Measurements from ENCODE around the gene SSBP2. TPM values are rescaled to one million over a fixed set of nuclear protein-coding genes. Genes with fewer than 3 reads are reported as not detected.

Gene SSBP2
- total RNA-seq, 1 donor from 2014 or later: 146 TPM

DNA sequence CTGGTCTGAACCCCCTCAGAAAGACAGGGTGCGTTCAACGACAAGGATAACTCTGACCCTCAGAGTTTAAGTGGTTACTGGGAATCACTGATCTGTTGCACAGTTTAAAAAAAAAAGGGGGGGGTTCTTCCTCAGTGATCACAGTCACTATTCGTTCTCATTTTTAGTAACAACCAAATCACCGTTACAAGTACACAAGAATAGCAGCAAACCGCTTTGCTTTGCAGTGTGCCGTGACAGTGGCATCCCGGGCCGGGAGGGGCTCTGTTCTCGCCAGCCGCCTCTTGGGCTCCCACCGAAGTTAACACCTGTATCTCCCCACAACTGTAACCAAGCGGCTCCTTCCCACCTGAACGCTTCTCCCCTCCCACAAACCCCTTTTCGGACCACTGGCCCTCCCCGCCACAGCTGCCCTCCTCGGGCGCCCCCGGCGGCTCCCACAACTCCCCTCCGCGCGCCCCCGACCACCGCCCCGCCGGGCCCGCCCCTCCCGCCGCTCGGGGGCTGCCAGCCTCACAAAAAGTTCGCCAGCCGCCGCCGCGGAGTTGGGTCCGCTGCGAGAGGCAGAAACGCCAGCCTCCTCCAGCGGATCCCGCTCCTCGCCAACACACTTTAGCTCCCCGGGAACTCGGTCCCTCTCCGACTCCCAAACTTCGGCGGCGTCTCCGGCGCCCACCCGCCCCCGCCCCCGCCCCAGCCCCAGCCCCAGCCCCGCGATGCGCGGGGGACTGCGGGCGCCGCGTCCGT lies 1.2 kb downstream of the SSBP2 start:
- H3K36me3 Mint-ChIP-seq (ENCODE audit: unreplicated experiment): no peaks in the 10 kb centered on the region
- TF ChIP-seq, protein P1, sequence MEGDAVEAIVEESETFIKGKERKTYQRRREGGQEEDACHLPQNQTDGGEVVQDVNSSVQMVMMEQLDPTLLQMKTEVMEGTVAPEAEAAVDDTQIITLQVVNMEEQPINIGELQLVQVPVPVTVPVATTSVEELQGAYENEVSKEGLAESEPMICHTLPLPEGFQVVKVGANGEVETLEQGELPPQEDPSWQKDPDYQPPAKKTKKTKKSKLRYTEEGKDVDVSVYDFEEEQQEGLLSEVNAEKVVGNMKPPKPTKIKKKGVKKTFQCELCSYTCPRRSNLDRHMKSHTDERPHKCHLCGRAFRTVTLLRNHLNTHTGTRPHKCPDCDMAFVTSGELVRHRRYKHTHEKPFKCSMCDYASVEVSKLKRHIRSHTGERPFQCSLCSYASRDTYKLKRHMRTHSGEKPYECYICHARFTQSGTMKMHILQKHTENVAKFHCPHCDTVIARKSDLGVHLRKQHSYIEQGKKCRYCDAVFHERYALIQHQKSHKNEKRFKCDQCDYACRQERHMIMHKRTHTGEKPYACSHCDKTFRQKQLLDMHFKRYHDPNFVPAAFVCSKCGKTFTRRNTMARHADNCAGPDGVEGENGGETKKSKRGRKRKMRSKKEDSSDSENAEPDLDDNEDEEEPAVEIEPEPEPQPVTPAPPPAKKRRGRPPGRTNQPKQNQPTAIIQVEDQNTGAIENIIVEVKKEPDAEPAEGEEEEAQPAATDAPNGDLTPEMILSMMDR (IDR thresholded peaks at IDR 0.05; ENCODE audit: partially characterized antibody, unreplicated experiment): no peak
- H3K9me3 Mint-ChIP-seq (ENCODE audit: unreplicated experiment): peaks cover 13% of the 10 kb centered on the region
- DNase-seq: peak; percentile 54
- peaks cover 5% of the 10 kb centered on the region for H3K27me3 Mint-ChIP-seq (ENCODE audit: unreplicated experiment)
- H3K27ac Mint-ChIP-seq (ENCODE audit: unreplicated experiment): peak overlapping the region; percentile 80
- H3K4me1 Mint-ChIP-seq (ENCODE audit: low read depth, unreplicated experiment): peaks cover 30% of the 10 kb centered on the region
- peak overlapping the region; percentile 88 for H3K4me3 Mint-ChIP-seq (ENCODE audit: unreplicated experiment)

DNA sequence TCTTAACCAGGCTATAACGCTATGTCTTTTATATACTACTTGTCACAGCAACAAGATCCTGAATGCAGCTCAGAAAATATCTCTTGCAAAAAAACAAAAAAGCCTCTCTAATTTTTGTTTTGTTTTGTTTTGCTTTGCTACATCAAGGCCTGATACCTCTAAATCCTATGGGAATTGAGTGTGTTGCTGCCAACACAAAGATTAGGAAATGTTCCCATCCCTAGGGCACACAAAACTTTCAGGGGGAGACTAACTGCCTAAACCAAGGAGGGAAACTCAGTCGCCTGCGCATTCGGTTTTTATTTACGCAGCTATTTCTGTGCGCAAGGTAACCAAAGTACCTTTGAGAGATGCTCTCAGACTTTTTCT lies 1.7 kb downstream of the SSBP2 start:
- H3K27me3 Mint-ChIP-seq (ENCODE audit: unreplicated experiment): peaks cover 5% of the 10 kb centered on the region
- H3K4me1 Mint-ChIP-seq (ENCODE audit: low read depth, unreplicated experiment): peaks cover 28% of the 10 kb centered on the region
- TF ChIP-seq, protein P1 (IDR thresholded peaks at IDR 0.05; ENCODE audit: partially characterized antibody, unreplicated experiment): no peak
- peaks cover 13% of the 10 kb centered on the region for H3K9me3 Mint-ChIP-seq (ENCODE audit: unreplicated experiment)
- H3K36me3 Mint-ChIP-seq (ENCODE audit: unreplicated experiment): no peaks in the 10 kb centered on the region
- peak overlapping the region; percentile 88 for H3K4me3 Mint-ChIP-seq (ENCODE audit: unreplicated experiment)
- no peak for DNase-seq
- H3K27ac Mint-ChIP-seq (ENCODE audit: unreplicated experiment): peak overlapping the region; percentile 5

DNA sequence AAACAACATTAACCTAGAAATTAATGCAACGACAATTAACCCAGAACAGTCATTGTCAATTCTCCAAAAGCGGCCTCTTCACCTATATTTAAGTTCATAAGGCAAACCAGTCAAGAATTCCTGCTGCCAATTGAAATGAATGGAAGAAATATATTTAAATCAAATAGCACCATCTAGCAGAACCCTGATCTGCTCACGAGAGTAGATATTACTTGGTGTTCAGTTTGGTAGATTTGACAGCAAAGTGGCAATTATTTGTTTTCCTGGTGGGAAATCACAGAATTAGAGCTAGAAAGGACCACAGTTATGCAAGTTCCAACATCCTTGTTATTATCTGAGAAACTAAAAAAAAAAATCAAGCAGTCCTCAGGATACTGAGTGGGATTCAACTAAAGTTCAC lies 2.3 kb downstream of the SSBP2 start:
- TF ChIP-seq, protein P1 (IDR thresholded peaks at IDR 0.05; ENCODE audit: partially characterized antibody, unreplicated experiment): no peak
- peaks cover 26% of the 10 kb centered on the region for H3K4me1 Mint-ChIP-seq (ENCODE audit: low read depth, unreplicated experiment)
- peaks cover 13% of the 10 kb centered on the region for H3K9me3 Mint-ChIP-seq (ENCODE audit: unreplicated experiment)
- no peak for DNase-seq
- H3K4me3 Mint-ChIP-seq (ENCODE audit: unreplicated experiment): peak overlapping the region; percentile 88
- H3K27ac Mint-ChIP-seq (ENCODE audit: unreplicated experiment): peak overlapping the region; percentile 5
- H3K36me3 Mint-ChIP-seq (ENCODE audit: unreplicated experiment): no peaks in the 10 kb centered on the region
- H3K27me3 Mint-ChIP-seq (ENCODE audit: unreplicated experiment): peaks cover 5% of the 10 kb centered on the region

DNA sequence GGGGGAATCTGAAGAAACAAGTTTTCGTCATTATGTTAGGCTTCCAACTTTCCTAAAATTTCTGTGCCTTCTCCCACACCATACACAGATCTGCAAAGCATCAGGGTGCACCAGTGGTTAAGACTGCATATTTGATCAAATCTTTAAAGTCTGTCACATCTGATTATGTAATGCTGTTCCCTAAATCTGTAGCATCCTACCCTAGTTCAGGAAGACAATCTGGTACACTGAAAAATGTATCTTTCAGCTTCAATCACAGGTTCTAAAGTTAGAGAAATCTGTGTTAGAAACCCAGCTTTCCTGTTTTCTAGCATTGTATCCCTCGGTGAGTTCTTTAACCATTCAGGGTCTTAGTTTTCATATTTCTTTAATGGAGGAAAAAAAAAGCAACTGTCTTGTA lies 3.9 kb downstream of the SSBP2 start:
- TF ChIP-seq, protein P1 (IDR thresholded peaks at IDR 0.05; ENCODE audit: partially characterized antibody, unreplicated experiment): no peak
- peaks cover 2% of the 10 kb centered on the region for H3K27me3 Mint-ChIP-seq (ENCODE audit: unreplicated experiment)
- H3K36me3 Mint-ChIP-seq (ENCODE audit: unreplicated experiment): no peaks in the 10 kb centered on the region
- DNase-seq: no peak
- H3K27ac Mint-ChIP-seq (ENCODE audit: unreplicated experiment): no peak overlapping the region
- H3K4me3 Mint-ChIP-seq (ENCODE audit: unreplicated experiment): peak overlapping the region; percentile 25
- peaks cover 12% of the 10 kb centered on the region for H3K4me1 Mint-ChIP-seq (ENCODE audit: low read depth, unreplicated experiment)
- peaks cover 7% of the 10 kb centered on the region for H3K9me3 Mint-ChIP-seq (ENCODE audit: unreplicated experiment)

GRCh38 chr5:81740758-81741157 lies 10.1 kb downstream of the SSBP2 start:
- H3K27me3 Mint-ChIP-seq (ENCODE audit: unreplicated experiment): peaks cover 3% of the 10 kb centered on the region
- H3K4me1 Mint-ChIP-seq (ENCODE audit: low read depth, unreplicated experiment): no peaks in the 10 kb centered on the region
- no peak overlapping the region for H3K27ac Mint-ChIP-seq (ENCODE audit: unreplicated experiment)
- peaks cover 3% of the 10 kb centered on the region for H3K36me3 Mint-ChIP-seq (ENCODE audit: unreplicated experiment)
- no peak overlapping the region for H3K4me3 Mint-ChIP-seq (ENCODE audit: unreplicated experiment)
- TF ChIP-seq, protein P1 (IDR thresholded peaks at IDR 0.05; ENCODE audit: partially characterized antibody, unreplicated experiment): no peak
- H3K9me3 Mint-ChIP-seq (ENCODE audit: unreplicated experiment): no peaks in the 10 kb centered on the region
- no peak for DNase-seq
